CD14-positive monocyte (primary cell): Measurements from ENCODE around the gene MASP1. TPM values are rescaled to one million over a fixed set of nuclear protein-coding genes. Genes with fewer than 3 reads are reported as not detected.

Source experiments
- DNase-seq, 3 donors: peaks; one replicate each; pipeline ENCODE4 v3.0.0-alpha.2; 2011 to 2022
- H2AFZ ChIP-seq: 2 replicates; pipeline ENCODE4 v1.6.0; 2012; ENCODE audit warnings: mild to moderate bottlenecking, low read depth, low read length, inconsistent platforms; ENCODE audit not compliant: insufficient read depth, poor library complexity, severe bottlenecking
- H3K27ac ChIP-seq, 2 donors: 1 replicate in 1 of 2; 2 replicates in 1 of 2; pipeline ENCODE4 v1.5.1; 2012 to 2013; ENCODE audit warnings: low read length in 2 of 2, control low read depth in 1 of 2, inconsistent platforms in 1 of 2, low read depth in 1 of 2, mild to moderate bottlenecking in 1 of 2
- H3K27me3 ChIP-seq, 2 donors: one replicate each; pipeline versions ENCODE4 v1.6.0 to v1.6.1; 2011 to 2013; ENCODE audit warnings: low read length in 2 of 2; ENCODE audit not compliant: control insufficient read depth in 2 of 2, insufficient read depth in 2 of 2
- H3K36me3 ChIP-seq, 2 donors: replicated peaks in 1 of 2; 1 replicate in 1 of 2; 2 replicates in 1 of 2; pipeline versions ENCODE4 v1.5.1 to v1.6.1; 2012 to 2013; ENCODE audit warnings: low read length in 2 of 2, control low read depth in 1 of 2, inconsistent platforms in 1 of 2, mild to moderate bottlenecking in 1 of 2; ENCODE audit not compliant: insufficient read depth in 2 of 2, control insufficient read depth in 1 of 2
- H3K4me1 ChIP-seq, 2 donors: 1 replicate in 1 of 2; 2 replicates in 1 of 2; pipeline versions ENCODE4 v1.5.1 to v1.6.1; 2012 to 2013; ENCODE audit warnings: low read length in 2 of 2, control low read depth in 1 of 2, inconsistent platforms in 1 of 2, mild to moderate bottlenecking in 1 of 2, moderate library complexity in 1 of 2; ENCODE audit not compliant: insufficient read depth in 2 of 2, control insufficient read depth in 1 of 2
- H3K4me2 ChIP-seq: replicated peaks from 2 replicates; pipeline ENCODE3; 2012; ENCODE audit warnings: low read length, moderate library complexity, mild to moderate bottlenecking; ENCODE audit not compliant: poor library complexity, severe bottlenecking; ENCODE audit errors: extremely low read depth
- H3K4me3 ChIP-seq, 3 experiments: fragments of 200-600 bp in 1 of 3; sonication (generic) in 1 of 3; replicated peaks in 1 of 3; 1 replicate in 2 of 3; 2 replicates in 1 of 3; pipeline ENCODE4 v1.5.1; 2011 to 2013; ENCODE audit warnings: low read length in 3 of 3, mild to moderate bottlenecking in 3 of 3, control low read depth in 2 of 3, low read depth in 2 of 3, inconsistent platforms in 1 of 3, moderate library complexity in 1 of 3
- H3K79me2 ChIP-seq: 2 replicates; pipeline ENCODE4 v1.6.0; 2012; ENCODE audit warnings: mild to moderate bottlenecking, control low read depth, inconsistent platforms, low read length, moderate library complexity; ENCODE audit not compliant: insufficient read depth
- H3K9ac ChIP-seq: 2 replicates; pipeline ENCODE4 v1.6.0; 2017; ENCODE audit warnings: low read length, mild to moderate bottlenecking; ENCODE audit not compliant: insufficient read depth, poor library complexity, severe bottlenecking
- H3K9me3 ChIP-seq, 2 donors: replicated peaks in 1 of 2; 1 replicate in 1 of 2; 2 replicates in 1 of 2; pipeline versions ENCODE4 v1.5.1 to v1.6.1; 2012 to 2013; ENCODE audit warnings: low read length in 2 of 2, control low read depth in 1 of 2; ENCODE audit not compliant: control insufficient read depth in 1 of 2, insufficient read depth in 1 of 2
- H4K20me1 ChIP-seq: 2 replicates; pipeline ENCODE4 v1.6.0; 2012; ENCODE audit warnings: mild to moderate bottlenecking, low read length, control low read depth, moderate library complexity; ENCODE audit not compliant: insufficient read depth
- H3K27ac Mint-ChIP-seq, 7 donors: one replicate each; pipeline ENCODE4 v1.8.0; 2020; ENCODE audit warnings: mild to moderate bottlenecking in 7 of 7, mixed read lengths in 7 of 7, moderate library complexity in 6 of 7, inconsistent platforms in 2 of 7
- H3K27me3 Mint-ChIP-seq, 3 donors: one replicate each; pipeline ENCODE4 v1.8.0; 2021 to 2022; ENCODE audit warnings: low read depth in 3 of 3, mild to moderate bottlenecking in 3 of 3, mixed read lengths in 3 of 3, moderate library complexity in 3 of 3, inconsistent platforms in 1 of 3
- H3K36me3 Mint-ChIP-seq, 2 donors: one replicate each; pipeline ENCODE4 v1.8.0; 2020; ENCODE audit warnings: mixed read lengths in 2 of 2, inconsistent platforms in 1 of 2, mild to moderate bottlenecking in 1 of 2
- H3K4me1 Mint-ChIP-seq: one replicate; pipeline ENCODE4 v1.8.0; 2020; ENCODE audit warnings: mild to moderate bottlenecking, mixed read lengths
- H3K4me3 Mint-ChIP-seq, 2 donors: one replicate each; pipeline ENCODE4 v1.8.0; 2020; ENCODE audit warnings: mild to moderate bottlenecking in 2 of 2, mixed read lengths in 2 of 2, moderate library complexity in 1 of 2
- H3K9me3 Mint-ChIP-seq, 7 donors: one replicate each; pipeline ENCODE4 v1.8.0; 2020 to 2022; ENCODE audit warnings: mixed read lengths in 7 of 7, mild to moderate bottlenecking in 6 of 7, moderate library complexity in 6 of 7, inconsistent platforms in 2 of 7
- CTCF ChIP-seq: fragments of 200-600 bp; IDR thresholded peaks from one replicate; pipeline ENCODE4 v1.8.0; 2022; ENCODE audit warnings: antibody characterized with exemption, mild to moderate bottlenecking
- WGBS: methylation state at CpG from one replicate; pipeline ENCODE4 v1.1.5; 2013; ENCODE audit warnings: missing lambda C conversion rate; ENCODE audit not compliant: insufficient coverage; 5-methylcytosine and 5-hydroxymethylcytosine counted together
- intact Hi-C, 2 donors: fragments of 100-400 bp; cut with micrococcal nuclease; formaldehyde crosslinking; loops; one replicate each; pipeline versions ENCODE4 v1.15.0 to v1.15.1; 2023
- polyA minus RNA-seq: library from RNA; depleted of rRNA, polyadenylated mRNA; stranded (reverse); fragments of >200 nt; gene quantifications from 2 replicates; pipeline ENCODE4 v1.2.3, GENCODE V29; 2012
- polyA plus RNA-seq, 3 donors: library from polyadenylated mRNA; depleted of rRNA in 1 of 3; unstranded in 2 of 3; stranded (reverse) in 1 of 3; fragments of 300-500 nt in 2 of 3; fragments of >200 nt in 1 of 3; fragmentation: Illumina TruSeq in 2 of 3; gene quantifications; 1 replicate in 2 of 3; 2 replicates in 1 of 3; pipeline ENCODE4 v1.2.3, GENCODE V29; 2012 to 2021
- total RNA-seq, 12 experiments: library from RNA in 1 of 12; stranded (reverse) in 1 of 12; fragments of 120-200 nt in 1 of 12; gene quantifications; one replicate each; pipeline ENCODE4 v1.2.4 and lab custom pipeline; 2013 to 2026; ENCODE audit warnings: mixed read lengths in 6 of 12, inconsistent platforms in 1 of 12

The MASP1 gene
- total RNA-seq (2013): 0.21 TPM
- polyA plus RNA-seq: not detected
- not detected in 2 replicates for polyA minus RNA-seq
- total RNA-seq (lab: John Stamatoyannopoulos, UW): 0 to 2.9 (median 0.06) reads per million in 11 experiments

DNA sequence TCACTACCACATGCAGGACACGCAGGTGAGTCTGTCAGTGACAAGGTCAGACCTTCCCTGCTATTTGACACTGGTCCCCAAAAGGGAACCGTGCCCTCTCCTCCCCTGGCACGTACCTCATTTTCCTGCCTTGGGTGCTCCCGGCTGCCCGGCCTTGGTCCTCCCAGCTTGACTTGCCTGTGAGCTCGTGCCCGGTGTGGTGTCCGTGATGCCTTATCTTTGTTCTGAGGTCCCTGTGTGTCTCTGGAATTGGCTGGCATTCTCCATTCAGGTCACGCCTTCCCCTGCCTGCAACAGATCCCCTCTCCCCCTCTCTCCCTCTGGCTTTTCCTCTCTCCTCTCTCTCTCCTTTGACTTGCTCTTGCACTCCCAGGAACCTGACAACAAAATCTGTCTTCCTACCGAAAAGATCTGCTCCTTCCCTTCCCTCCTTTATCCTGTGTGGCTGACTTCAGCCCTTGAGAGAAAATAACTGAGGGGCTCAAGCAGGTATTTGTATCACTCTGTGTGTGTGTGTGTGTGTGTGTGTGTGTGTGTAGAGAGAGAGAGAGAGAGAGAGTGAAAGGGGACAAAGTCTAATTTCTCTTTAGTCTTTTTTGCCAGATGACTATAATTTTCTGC is at the start of gene MASP1:
TSS of gene MASP1 (minus strand) at position 226 of the 621 bp plus-strand sequence. CDS start at position 121, 105 bp downstream.
- Histone ChIP-seq H2AFZ (no peak within 1 kb of the TSS), H3K4me3 (no peak within 1 kb of the TSS), H3K27ac (no peak within 1 kb of the TSS), H4K20me1 (no peaks in the 10 kb centered on the region), H3K79me2 (no peaks in the 10 kb centered on the region), H3K36me3 (no peaks in the 10 kb centered on the region), H3K4me2 (no peak within 1 kb of the TSS), H3K9me3 (no peaks in the 10 kb centered on the region), H3K4me1 (peaks cover 0 to 3% of the 10 kb centered on the region in 2 donors), H3K27me3 (peaks cover 0 to 21% of the 10 kb centered on the region in 2 donors), H3K9ac (no peak within 1 kb of the TSS)
- intact Hi-C loops: no loop called here
- H3K36me3 Mint-ChIP-seq: no peaks in the 10 kb centered on the region
- no peak for TF ChIP-seq CTCF
- 62% methylated on average over 5 of the region's 10 CpGs for WGBS
- H3K4me3 Mint-ChIP-seq: peak within 1 kb of the TSS in 1 of 2 donors; percentile 14
- no peak within 1 kb of the TSS for H3K27ac Mint-ChIP-seq
- no peak for DNase-seq
- H3K4me1 Mint-ChIP-seq: peaks cover 5% of the 10 kb centered on the region
- peaks cover 7 to 10% (median 8%) of the 10 kb centered on the region in 3 donors for H3K27me3 Mint-ChIP-seq
- H3K9me3 Mint-ChIP-seq: no peaks in the 10 kb centered on the region

DNA sequence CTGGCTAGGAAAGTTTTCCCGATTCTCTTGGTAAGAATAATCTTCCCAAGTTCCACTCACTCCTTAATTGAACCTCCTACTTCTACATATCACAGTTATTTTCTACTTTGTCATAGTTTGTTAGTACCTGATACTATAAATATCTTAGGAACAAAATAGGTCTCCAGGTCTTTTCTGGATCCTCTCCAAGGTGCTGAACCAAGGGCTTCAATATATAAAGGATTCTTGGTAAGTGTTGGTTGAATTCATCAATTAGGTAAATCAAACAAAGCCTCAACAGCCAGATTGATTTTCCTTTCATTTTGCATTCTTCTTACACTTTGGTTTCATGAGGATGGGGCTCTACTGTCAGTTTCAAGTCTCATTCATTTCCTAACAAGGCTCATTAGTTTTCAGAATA is 49.0 kb upstream of the MASP1 start:
- no peaks in the 10 kb centered on the region for H3K36me3 Mint-ChIP-seq
- no CpG with 5 or more reads among the region's 1 CpG for WGBS
- no peak overlapping the region for H3K27ac Mint-ChIP-seq
- Histone ChIP-seq H3K4me1 (no peaks in the 10 kb centered on the region), H3K9ac (no peak overlapping the region), H3K9me3 (no peaks in the 10 kb centered on the region), H3K27ac (no peak overlapping the region), H3K4me3 (no peak overlapping the region), H3K36me3 (no peaks in the 10 kb centered on the region), H3K4me2 (no peak overlapping the region), H4K20me1 (no peaks in the 10 kb centered on the region), H2AFZ (no peak overlapping the region), H3K27me3 (no peaks in the 10 kb centered on the region), H3K79me2 (no peaks in the 10 kb centered on the region)
- peaks cover 4 to 8% (median 6%) of the 10 kb centered on the region in 3 donors for H3K27me3 Mint-ChIP-seq
- no peaks in the 10 kb centered on the region for H3K4me1 Mint-ChIP-seq
- TF ChIP-seq CTCF: no peak
- no peak for DNase-seq
- intact Hi-C loops: no loop called here
- peaks cover 0 to 3% (median 0%) of the 10 kb centered on the region in 7 donors for H3K9me3 Mint-ChIP-seq
- H3K4me3 Mint-ChIP-seq: no peak overlapping the region
